Suprapubic skin (tissue), 4 donors: ENCODE data around the gene ABCC1. TPM values are rescaled to one million over a fixed set of nuclear protein-coding genes. Genes with fewer than 3 reads are reported as not detected.

Experiments used
- DNase-seq, 2 donors: peaks; one replicate each; pipeline ENCODE4 v3.0.0-alpha.2; 2019; ENCODE audit warnings: low spot score in 2 of 2
- H3K27ac ChIP-seq: fragments of 200-600 bp; sonication (generic); one replicate; pipeline ENCODE4 v1.5.1; 2019
- H3K27me3 ChIP-seq: fragments of 200-600 bp; sonication (generic); one replicate; pipeline ENCODE4 v1.5.1; 2019
- H3K36me3 ChIP-seq: fragments of 200-600 bp; sonication (generic); one replicate; pipeline ENCODE4 v1.5.1; 2019
- H3K4me1 ChIP-seq: fragments of 200-600 bp; sonication (generic); one replicate; pipeline ENCODE4 v1.5.1; 2019
- H3K4me3 ChIP-seq: fragments of 200-600 bp; sonication (generic); one replicate; pipeline ENCODE4 v1.5.1; 2019; ENCODE audit warnings: mild to moderate bottlenecking
- H3K9me3 ChIP-seq: fragments of 200-600 bp; sonication (generic); one replicate; pipeline ENCODE4 v1.5.1; 2019
- EP300 ChIP-seq: sonication (generic); formaldehyde crosslinking; IDR thresholded peaks from one replicate; pipeline ENCODE4 v1.6.1; 2017; ENCODE audit warnings: antibody characterized with exemption
- POLR2A ChIP-seq, 2 donors: fragments of 450-650 bp; IDR thresholded peaks; one replicate each; pipeline ENCODE4 v1.6.1; 2017; ENCODE audit warnings: antibody characterized with exemption in 2 of 2, mild to moderate bottlenecking in 2 of 2, moderate library complexity in 2 of 2
- POLR2AphosphoS5 ChIP-seq, 3 donors: sonication (generic); formaldehyde crosslinking; IDR thresholded peaks; one replicate each; pipeline ENCODE4 v1.6.1; 2017; ENCODE audit warnings: antibody characterized with exemption in 3 of 3
- WGBS: methylation state at CpG from one replicate; pipeline ENCODE4 v1.1.5; 2018; 5-methylcytosine and 5-hydroxymethylcytosine counted together
- total RNA-seq, 4 donors: library from RNA; depleted of rRNA; stranded (reverse); fragments of >200 nt; gene quantifications; one replicate each; pipeline ENCODE4 v1.1.0, GENCODE V29; 2016
- TF ChIP-seq, protein P1 (sequence below), 2 donors: fragments of 200-600 bp in 1 of 2; fragments of 450-650 bp in 1 of 2; sonication (generic) in 1 of 2; IDR thresholded peaks; one replicate each; pipeline ENCODE4 v1.5.1; 2016 to 2019; ENCODE audit warnings: antibody characterized with exemption in 2 of 2, mild to moderate bottlenecking in 1 of 2, moderate library complexity in 1 of 2

The ABCC1 gene
- total RNA-seq, 4 donors from 2014 or later = 22.1 to 37.4 (median 27.2) TPM

DNA sequence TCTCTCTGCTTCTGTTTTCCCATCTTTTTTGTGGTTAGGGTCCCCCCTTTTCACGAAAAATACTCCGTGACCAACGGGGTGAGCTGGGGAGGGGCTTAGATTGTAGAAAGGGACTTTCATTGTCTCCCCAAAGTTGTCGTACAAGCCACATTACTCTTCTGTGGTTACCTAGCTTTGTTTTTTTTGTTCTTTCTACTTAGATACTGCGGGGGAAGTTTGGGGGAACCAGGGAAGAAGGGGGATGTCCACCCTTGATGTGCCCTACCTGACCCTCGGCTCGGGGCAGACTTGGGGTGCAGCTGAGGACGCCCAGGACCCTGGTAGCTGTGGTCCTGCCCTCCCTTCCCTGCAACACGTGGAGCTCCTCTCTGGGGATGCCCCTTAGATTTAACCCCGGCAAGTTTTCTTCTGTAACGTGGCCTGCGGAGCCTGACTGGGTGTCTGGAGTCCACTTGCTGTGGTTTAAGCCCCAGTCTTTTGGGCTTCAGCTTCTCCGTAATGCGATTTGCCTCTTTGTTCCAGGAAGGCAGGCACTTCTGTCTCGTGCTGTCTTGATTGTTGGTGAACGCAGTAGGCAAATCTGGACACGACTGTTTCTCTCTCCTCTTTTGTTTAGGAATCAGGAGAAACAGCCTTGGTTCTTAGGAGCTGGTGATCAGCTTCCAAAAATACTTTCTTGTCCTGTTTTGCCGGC lies 892 bp downstream of the ABCC1 start:
- Histone ChIP-seq H3K27me3 (no peaks in the 10 kb centered on the region), H3K4me3 (peak overlapping the region; percentile 84), H3K27ac (peak overlapping the region; percentile 82), H3K4me1 (peaks cover 49% of the 10 kb centered on the region), H3K36me3 (no peaks in the 10 kb centered on the region), H3K9me3 (no peaks in the 10 kb centered on the region)
- TF ChIP-seq POLR2AphosphoS5 (IDR thresholded peaks at IDR 0.05) (no peak), POLR2A (IDR thresholded peaks at IDR 0.05) (no peak), EP300 (no peak)
- TF ChIP-seq, protein P1, sequence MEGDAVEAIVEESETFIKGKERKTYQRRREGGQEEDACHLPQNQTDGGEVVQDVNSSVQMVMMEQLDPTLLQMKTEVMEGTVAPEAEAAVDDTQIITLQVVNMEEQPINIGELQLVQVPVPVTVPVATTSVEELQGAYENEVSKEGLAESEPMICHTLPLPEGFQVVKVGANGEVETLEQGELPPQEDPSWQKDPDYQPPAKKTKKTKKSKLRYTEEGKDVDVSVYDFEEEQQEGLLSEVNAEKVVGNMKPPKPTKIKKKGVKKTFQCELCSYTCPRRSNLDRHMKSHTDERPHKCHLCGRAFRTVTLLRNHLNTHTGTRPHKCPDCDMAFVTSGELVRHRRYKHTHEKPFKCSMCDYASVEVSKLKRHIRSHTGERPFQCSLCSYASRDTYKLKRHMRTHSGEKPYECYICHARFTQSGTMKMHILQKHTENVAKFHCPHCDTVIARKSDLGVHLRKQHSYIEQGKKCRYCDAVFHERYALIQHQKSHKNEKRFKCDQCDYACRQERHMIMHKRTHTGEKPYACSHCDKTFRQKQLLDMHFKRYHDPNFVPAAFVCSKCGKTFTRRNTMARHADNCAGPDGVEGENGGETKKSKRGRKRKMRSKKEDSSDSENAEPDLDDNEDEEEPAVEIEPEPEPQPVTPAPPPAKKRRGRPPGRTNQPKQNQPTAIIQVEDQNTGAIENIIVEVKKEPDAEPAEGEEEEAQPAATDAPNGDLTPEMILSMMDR (IDR thresholded peaks at IDR 0.05) = no peak
- no peak for DNase-seq
- under 1% methylated on average over 17 of the region's 18 CpGs for WGBS

DNA sequence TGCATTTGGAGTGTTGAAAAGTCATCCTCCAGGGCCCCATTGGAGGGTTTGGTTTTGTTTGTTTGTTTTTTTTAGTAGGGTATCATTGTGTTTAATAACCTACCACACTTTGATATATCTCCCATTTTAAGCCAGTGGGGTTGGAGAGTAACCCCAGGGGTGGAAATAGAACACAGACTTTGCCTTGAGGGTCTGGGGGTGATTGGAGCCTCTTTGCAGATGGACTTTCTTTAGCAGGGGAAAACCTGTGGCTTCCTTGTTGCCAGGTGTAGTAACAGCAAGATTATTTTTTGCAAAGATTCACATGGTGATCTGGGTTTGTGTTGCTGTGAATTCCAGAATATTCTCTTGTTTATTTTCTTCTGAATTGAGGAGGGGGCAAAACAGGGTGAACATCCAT lies 1.5 kb downstream of the ABCC1 start:
- Histone ChIP-seq H3K27me3 (no peaks in the 10 kb centered on the region), H3K4me3 (peak overlapping the region; percentile 84), H3K27ac (peak overlapping the region; percentile 82), H3K4me1 (peaks cover 49% of the 10 kb centered on the region), H3K36me3 (no peaks in the 10 kb centered on the region), H3K9me3 (no peaks in the 10 kb centered on the region)
- TF ChIP-seq POLR2AphosphoS5 (IDR thresholded peaks at IDR 0.05) = no peak
- DNase-seq = no peak

DNA sequence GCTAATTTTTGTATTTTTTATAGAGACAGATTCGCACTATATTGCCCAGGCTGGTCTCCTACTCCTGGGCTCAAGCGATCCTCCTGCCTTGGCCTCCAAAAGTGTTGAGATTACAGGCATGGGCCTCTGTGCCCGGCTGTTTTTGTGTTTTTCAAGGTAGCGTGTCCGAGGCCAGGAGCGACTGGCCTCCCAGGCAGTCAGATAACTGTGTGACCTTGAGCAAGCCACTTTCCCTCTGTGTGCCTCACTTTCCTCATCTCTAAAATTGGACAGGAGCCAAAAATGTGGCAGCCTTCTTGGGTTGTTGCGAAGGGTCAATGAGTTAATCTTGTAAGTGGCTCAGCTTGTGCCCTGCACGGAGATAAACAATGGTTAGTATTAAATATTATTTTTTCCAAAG lies 2.4 kb downstream of the ABCC1 start:
- no peak for DNase-seq
- 83% methylated on average over 8 of the region's 8 CpGs for WGBS
- no peaks in the 10 kb centered on the region for H3K27me3 ChIP-seq
- peak overlapping the region; percentile 25 for H3K27ac ChIP-seq
- H3K36me3 ChIP-seq = no peaks in the 10 kb centered on the region
- H3K4me3 ChIP-seq = no peak overlapping the region
- H3K9me3 ChIP-seq = no peaks in the 10 kb centered on the region
- TF ChIP-seq POLR2A (IDR thresholded peaks at IDR 0.05) = no peak
- no peak for TF ChIP-seq POLR2AphosphoS5 (IDR thresholded peaks at IDR 0.05)
- TF ChIP-seq EP300 = no peak
- TF ChIP-seq, protein P1 (IDR thresholded peaks at IDR 0.05) = no peak
- peaks cover 45% of the 10 kb centered on the region for H3K4me1 ChIP-seq

DNA sequence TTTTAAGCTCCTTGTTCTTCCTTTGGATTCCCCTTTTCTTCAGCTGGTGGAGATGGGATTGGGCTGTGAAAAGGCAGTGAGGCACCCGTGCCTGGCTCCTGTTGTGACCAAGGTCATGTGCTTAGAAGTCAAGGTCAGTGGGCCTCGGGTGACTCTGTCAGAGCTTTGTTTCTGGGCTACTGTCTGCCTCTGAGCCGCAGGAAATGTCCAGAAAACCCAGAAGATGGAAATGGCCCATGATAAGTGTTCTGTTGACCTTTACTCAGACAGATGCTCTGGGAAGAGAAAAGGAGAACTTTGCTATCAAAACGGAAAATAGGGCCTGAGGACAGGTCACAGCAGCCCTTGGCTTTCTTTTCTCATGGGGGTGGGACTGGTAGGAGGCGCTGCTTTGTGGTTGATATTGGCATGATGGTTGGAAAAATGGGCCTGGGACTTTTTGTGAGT lies 2.9 kb downstream of the ABCC1 start:
- TF ChIP-seq, protein P1 (IDR thresholded peaks at IDR 0.05) = no peak
- no peak for TF ChIP-seq POLR2AphosphoS5 (IDR thresholded peaks at IDR 0.05)
- no peak for TF ChIP-seq EP300
- TF ChIP-seq POLR2A (IDR thresholded peaks at IDR 0.05) = no peak
- H3K27me3 ChIP-seq = no peaks in the 10 kb centered on the region
- peak overlapping the region; percentile 25 for H3K27ac ChIP-seq
- WGBS = 46% methylated on average over 5 of the region's 5 CpGs
- H3K4me1 ChIP-seq = peaks cover 45% of the 10 kb centered on the region
- DNase-seq = no peak
- H3K9me3 ChIP-seq = no peaks in the 10 kb centered on the region
- H3K4me3 ChIP-seq = no peak overlapping the region
- no peaks in the 10 kb centered on the region for H3K36me3 ChIP-seq

DNA sequence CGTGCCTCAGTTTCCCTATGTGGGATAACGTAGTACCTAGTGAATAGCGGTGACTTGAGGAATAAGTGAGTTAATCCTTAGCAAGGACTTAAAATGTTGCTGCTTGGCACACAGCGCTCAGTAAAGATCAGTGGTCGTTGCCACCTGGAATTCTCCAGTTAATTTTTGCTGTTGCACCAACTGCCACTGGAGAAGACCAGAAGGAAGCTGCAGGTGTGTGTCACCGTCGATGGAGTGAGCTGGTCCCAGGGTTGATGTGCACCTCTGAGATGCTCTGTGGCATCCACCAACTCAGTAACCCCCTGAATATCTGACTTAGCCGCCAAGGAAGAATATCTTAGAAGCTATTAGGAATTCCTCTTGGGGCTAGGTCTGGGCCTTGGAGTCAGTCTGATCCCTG lies 4.1 kb downstream of the ABCC1 start:
- Histone ChIP-seq H3K27ac (no peak overlapping the region), H3K27me3 (no peaks in the 10 kb centered on the region), H3K9me3 (no peaks in the 10 kb centered on the region), H3K4me1 (peaks cover 45% of the 10 kb centered on the region), H3K4me3 (no peak overlapping the region), H3K36me3 (no peaks in the 10 kb centered on the region)
- WGBS = 89% methylated on average over 8 of the region's 8 CpGs
- DNase-seq = no peak
- TF ChIP-seq POLR2A (IDR thresholded peaks at IDR 0.05) (no peak), EP300 (no peak), POLR2AphosphoS5 (IDR thresholded peaks at IDR 0.05) (no peak)
- TF ChIP-seq, protein P1 (IDR thresholded peaks at IDR 0.05) = no peak
